IPS DF 6.9 (cell line): Measurements from ENCODE around the gene NEDD9.

ENCODE experiments used
- DNase-seq: peaks from one replicate; pipeline ENCODE4 v3.0.0-alpha.2; 2013; ENCODE audit warnings: low read depth, low spot score
- H3K27ac ChIP-seq: one replicate; pipeline ENCODE4 v1.5.1; 2013; ENCODE audit warnings: low read length, control low read depth
- H3K27me3 ChIP-seq: 2 replicates; pipeline ENCODE4 v1.6.1; 2013; ENCODE audit warnings: mild to moderate bottlenecking, low read length; ENCODE audit not compliant: control insufficient read depth, insufficient read depth
- H3K36me3 ChIP-seq: 2 replicates; pipeline ENCODE4 v1.6.1; 2013; ENCODE audit warnings: low read length; ENCODE audit not compliant: control insufficient read depth, insufficient read depth
- H3K4me1 ChIP-seq: 2 replicates; pipeline ENCODE4 v1.6.1; 2013; ENCODE audit warnings: low read length; ENCODE audit not compliant: control insufficient read depth, insufficient read depth
- H3K4me3 ChIP-seq: 2 replicates; pipeline ENCODE4 v1.5.1; 2013; ENCODE audit warnings: mild to moderate bottlenecking, low read length
- H3K9me3 ChIP-seq: 2 replicates; pipeline ENCODE4 v1.6.1; 2013; ENCODE audit warnings: low read length, inconsistent platforms; ENCODE audit not compliant: control insufficient read depth, insufficient read depth
- WGBS: extraction: QIAGEN DNeasy Blood & Tissue Kit; methylation state at CpG from one replicate; pipeline ENCODE4 v1.1.7; 2013; ENCODE audit warnings: mixed read lengths, missing lambda C conversion rate; ENCODE audit not compliant: insufficient read length, insufficient coverage; 5-methylcytosine and 5-hydroxymethylcytosine counted together

Gene NEDD9

GRCh38 chr6:11232193-11232769 is at the start of gene NEDD9:
TSS of gene NEDD9 (minus strand) at chr6:11232668. CDS start at chr6:11232515, 153 bp downstream.
- DNase-seq: peak; percentile 84
- WGBS: no CpG with 5 or more reads among the region's 24 CpGs
- no peak within 1 kb of the TSS for H3K27ac ChIP-seq
- no peaks in the 10 kb centered on the region for H3K9me3 ChIP-seq
- H3K4me1 ChIP-seq: no peaks in the 10 kb centered on the region; the same call in 1 of the 2 replicates
- H3K4me3 ChIP-seq: peak within 1 kb of the TSS; percentile 64; the same call in 1 of the 2 replicates
- no peaks in the 10 kb centered on the region for H3K27me3 ChIP-seq
- no peaks in the 10 kb centered on the region for H3K36me3 ChIP-seq

- Histone ChIP-seq H3K4me3 (no peak overlapping the region), H3K27ac (no peak overlapping the region), H3K36me3 (no peaks in the 10 kb centered on the region), H3K27me3 (no peaks in the 10 kb centered on the region), H3K9me3 (no peaks in the 10 kb centered on the region), H3K4me1 (peaks cover 5% of the 10 kb centered on the region)
- no peak for DNase-seq
- WGBS: no CpG with 5 or more reads among the region's 2 CpGs
Observed at GRCh38 chr6:11282245-11282644, 49.8 kb upstream of the NEDD9 start.

DNA sequence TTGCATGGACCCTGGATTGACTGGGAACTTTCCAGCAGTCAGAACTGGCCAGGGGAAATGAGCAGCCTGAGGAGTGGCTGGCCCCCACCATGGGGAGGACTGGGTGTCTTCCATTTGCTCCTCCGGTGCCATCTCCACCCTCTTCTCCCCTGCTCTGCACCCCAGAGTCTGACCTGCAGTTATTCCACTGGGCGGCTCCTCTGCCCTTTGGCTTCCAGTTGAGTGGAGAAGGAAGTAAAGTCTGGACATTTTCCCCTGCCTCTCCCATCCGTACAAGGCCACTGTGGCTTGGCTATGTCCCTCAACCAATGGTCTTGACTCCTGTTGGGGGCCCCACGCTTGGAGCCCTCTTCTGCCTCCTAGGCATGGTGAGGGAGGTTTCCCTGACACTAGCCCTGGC is 47.9 kb upstream of the NEDD9 start:
- no peak overlapping the region for H3K4me3 ChIP-seq
- no peak for DNase-seq
- H3K36me3 ChIP-seq: no peaks in the 10 kb centered on the region
- H3K4me1 ChIP-seq: peaks cover 8% of the 10 kb centered on the region
- no CpG with 5 or more reads among the region's 4 CpGs for WGBS
- H3K9me3 ChIP-seq: no peaks in the 10 kb centered on the region
- no peak overlapping the region for H3K27ac ChIP-seq
- H3K27me3 ChIP-seq: no peaks in the 10 kb centered on the region

GRCh38 chr6:11279284-11279689 is 46.8 kb upstream of the NEDD9 start:
- DNase-seq: no peak
- no CpG with 5 or more reads among the region's 17 CpGs for WGBS
- no peak overlapping the region for H3K4me3 ChIP-seq

GRCh38 chr6:11278207-11278559 is 45.7 kb upstream of the NEDD9 start:
- WGBS: no CpG with 5 or more reads among the region's 6 CpGs
- no peaks in the 10 kb centered on the region for H3K36me3 ChIP-seq
- no peaks in the 10 kb centered on the region for H3K9me3 ChIP-seq
- H3K4me3 ChIP-seq: no peak overlapping the region
- no peak for DNase-seq
- no peaks in the 10 kb centered on the region for H3K27me3 ChIP-seq
- H3K4me1 ChIP-seq: peaks cover 8% of the 10 kb centered on the region
- no peak overlapping the region for H3K27ac ChIP-seq

More at GRCh38 chr6:11279284-11279689, 46.8 kb upstream of the NEDD9 start:
- Histone ChIP-seq H3K27me3 (no peaks in the 10 kb centered on the region), H3K36me3 (no peaks in the 10 kb centered on the region), H3K9me3 (no peaks in the 10 kb centered on the region), H3K4me1 (peaks cover 8% of the 10 kb centered on the region), H3K27ac (no peak overlapping the region)

DNA sequence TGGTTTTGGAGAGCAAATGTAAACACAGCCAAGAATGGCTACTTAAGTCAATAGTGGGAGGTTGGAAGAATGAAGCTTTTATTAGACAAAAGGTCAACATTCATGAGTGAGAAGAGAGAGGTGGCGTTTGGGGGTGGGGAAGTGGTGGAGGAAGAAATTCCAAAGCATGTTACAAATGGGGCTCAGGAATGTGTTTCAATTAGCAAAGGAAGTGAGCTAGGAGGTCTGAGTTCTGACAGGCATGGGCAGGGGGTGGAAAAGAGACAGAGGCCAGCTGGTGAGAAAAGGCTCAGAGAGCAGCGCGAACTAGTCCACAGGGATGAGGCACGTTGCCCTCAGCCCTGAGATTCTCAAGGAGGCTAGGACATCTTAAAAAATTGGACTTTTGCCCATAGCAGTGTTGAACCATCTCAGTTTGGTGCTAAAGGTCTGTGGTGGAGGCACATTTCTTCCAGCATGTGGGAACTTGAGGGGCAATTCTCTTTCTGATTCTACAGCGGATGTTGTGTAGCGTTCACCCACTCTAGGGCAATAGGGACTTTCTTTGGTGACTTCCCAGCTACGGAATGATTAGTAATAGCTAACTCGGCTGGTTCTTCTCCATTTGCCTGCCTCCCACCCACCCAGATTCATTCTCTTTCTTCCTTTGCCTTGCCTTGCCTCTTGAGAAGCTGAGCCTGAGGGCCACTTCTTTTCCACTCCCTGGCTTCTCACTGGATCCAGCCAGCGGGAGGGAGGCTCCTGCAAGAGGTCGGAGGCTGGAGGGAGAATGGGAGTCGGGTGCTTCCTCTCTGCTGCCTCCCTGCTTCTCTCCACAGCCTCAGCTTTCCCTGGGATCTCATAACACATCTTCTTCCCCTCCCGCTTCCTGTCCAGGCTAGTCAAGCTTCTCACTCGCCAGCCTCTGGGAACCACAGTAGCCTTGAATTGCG is 45.1 kb upstream of the NEDD9 start:
- H3K4me3 ChIP-seq: no peak overlapping the region
- H3K9me3 ChIP-seq: no peaks in the 10 kb centered on the region
- H3K27me3 ChIP-seq: no peaks in the 10 kb centered on the region
- peak; percentile 31 for DNase-seq
- no CpG with 5 or more reads among the region's 14 CpGs for WGBS
- H3K36me3 ChIP-seq: no peaks in the 10 kb centered on the region
- H3K27ac ChIP-seq: no peak overlapping the region
- peaks cover 8% of the 10 kb centered on the region for H3K4me1 ChIP-seq

- no peaks in the 10 kb centered on the region for H3K36me3 ChIP-seq
- no peaks in the 10 kb centered on the region for H3K27me3 ChIP-seq
- peaks cover 8% of the 10 kb centered on the region for H3K4me1 ChIP-seq
- DNase-seq: no peak
- H3K4me3 ChIP-seq: no peak overlapping the region
- no CpG with 5 or more reads among the region's 4 CpGs for WGBS
- H3K9me3 ChIP-seq: no peaks in the 10 kb centered on the region
- no peak overlapping the region for H3K27ac ChIP-seq
Observed at GRCh38 chr6:11276911-11277274, 44.4 kb upstream of the NEDD9 start.

DNA sequence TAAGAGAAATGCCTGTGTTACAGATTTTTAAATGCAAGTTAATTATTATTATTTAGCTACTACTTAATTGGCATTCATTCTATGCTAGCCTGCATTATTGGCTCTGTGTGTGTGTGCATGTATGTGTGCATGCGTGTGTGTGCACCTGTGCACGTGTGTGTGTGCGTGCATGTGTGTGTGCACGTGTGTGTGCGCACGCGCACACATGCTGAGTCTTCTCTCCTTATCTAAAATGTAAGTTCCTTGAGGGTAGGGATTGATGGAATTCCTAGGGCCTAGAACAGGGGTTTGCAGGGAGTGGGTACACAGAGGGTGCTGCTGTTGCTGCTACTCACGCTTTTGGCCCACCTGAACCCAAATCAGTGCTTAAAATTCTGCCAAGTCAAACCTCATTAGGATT is 43.8 kb upstream of the NEDD9 start:
- Histone ChIP-seq H3K27ac (no peak overlapping the region), H3K27me3 (no peaks in the 10 kb centered on the region)
- no CpG with 5 or more reads among the region's 8 CpGs for WGBS

DNA sequence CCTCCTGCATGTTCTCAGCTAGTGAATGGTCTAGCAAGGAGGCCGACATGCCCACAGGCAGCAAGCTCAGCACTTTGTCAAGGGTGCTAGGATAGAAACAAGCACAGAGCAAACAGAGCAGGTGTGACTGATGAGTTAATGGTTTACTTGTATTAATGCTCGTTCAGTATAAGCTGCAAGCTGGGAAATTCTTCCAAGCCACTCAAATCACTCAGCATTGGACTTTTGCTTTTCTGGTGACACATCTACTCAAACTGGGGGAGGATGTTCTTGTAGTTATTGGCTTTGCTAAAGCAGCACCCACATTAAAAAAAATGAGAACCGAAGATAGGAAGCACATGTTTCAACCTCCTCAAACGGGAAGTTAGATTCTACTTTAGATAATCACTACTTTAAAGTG is 43.1 kb upstream of the NEDD9 start:
- Histone ChIP-seq H3K36me3 (no peaks in the 10 kb centered on the region), H3K27ac (no peak overlapping the region), H3K4me3 (no peak overlapping the region), H3K9me3 (no peaks in the 10 kb centered on the region), H3K4me1 (peaks cover 8% of the 10 kb centered on the region), H3K27me3 (no peaks in the 10 kb centered on the region)
- DNase-seq: no peak
- no CpG with 5 or more reads among the region's 4 CpGs for WGBS

More for the DNA sequence above, 43.8 kb upstream of the NEDD9 start:
- DNase-seq: no peak
- no peak overlapping the region for H3K4me3 ChIP-seq
- H3K4me1 ChIP-seq: peaks cover 8% of the 10 kb centered on the region
- H3K9me3 ChIP-seq: no peaks in the 10 kb centered on the region
- no peaks in the 10 kb centered on the region for H3K36me3 ChIP-seq

GRCh38 chr6:11273406-11274065 is 41.1 kb upstream of the NEDD9 start:
- Histone ChIP-seq H3K27me3 (no peaks in the 10 kb centered on the region), H3K36me3 (no peaks in the 10 kb centered on the region), H3K4me1 (peaks cover 8% of the 10 kb centered on the region; the same call in 1 of the 2 replicates), H3K9me3 (no peaks in the 10 kb centered on the region), H3K4me3 (no peak overlapping the region), H3K27ac (no peak overlapping the region)
- DNase-seq: no peak
- WGBS: no CpG with 5 or more reads among the region's 19 CpGs
